ENCODE results near the gene NDUFA8. TPM values are rescaled to one million over a fixed set of nuclear protein-coding genes. Genes with fewer than 3 reads are reported as not detected.

The NDUFA8 gene
- total and polyA plus RNA-seq, 9 of the 15 experiments (the other 6 are each of a cell fraction or from before 2014, with no cell fraction given): 105 to 212 (median 133) TPM

- ChIA-PET CTCF (ENCODE audit: low intra/inter-chr PET ratio) (no interaction called here), POLR2A (interaction anchor here (0.8 kb wide), 1 partner anchor 13 kb away, joined by 3 read pairs; no protein-coding TSS in a partner anchor)
- FAIRE-seq (no peak), ATAC-seq (no peak; the same call in 2 of the 3 replicates), DNase-seq (ENCODE audit: extremely low read depth in 1 of 4, low spot score in 3 of 4) (no peak)
- Histone ChIP-seq H2AFZ (ENCODE audit: low read depth, low read length) (no peak overlapping the region), H3K9me1 (ENCODE audit: control insufficient read depth, insufficient read depth, low read length) (no peaks in the 10 kb centered on the region), H3K27ac (ENCODE audit: extremely low read depth, low read depth, low read length) (no peak overlapping the region), H3K27me3 (ENCODE audit: control insufficient read depth in 2 of 2, insufficient read depth in 2 of 2, low read length in 2 of 2) (peaks cover 2 to 3% of the 10 kb centered on the region in 2 experiments; a peak in 2 of 5 replicates), H3K36me3 (ENCODE audit: control insufficient read depth, insufficient read depth, low read length) (peaks cover 21% of the 10 kb centered on the region), H3K4me1 (replicated peaks in 1 of 2; ENCODE audit: control insufficient read depth in 2 of 2, insufficient read depth in 2 of 2, low read length in 2 of 2) (0 out of 5 replicates have a peak, but pooled peaks cover 0 to 2% of the 10 kb centered on the region in 2 experiments), H4K20me1 (replicated peaks; ENCODE audit: control insufficient read depth, insufficient read depth, low read length) (no peaks in the 10 kb centered on the region), H3K79me2 (ENCODE audit: control insufficient read depth, insufficient read depth, low read length) (no peaks in the 10 kb centered on the region), H3K4me3 (no peak overlapping the region), H3K9me3 (replicated peaks; ENCODE audit: control insufficient read depth, insufficient read depth, low read depth, low read length) (no peaks in the 10 kb centered on the region), H3K4me2 (ENCODE audit: insufficient read depth, low read length) (no peak overlapping the region), H3K9ac (ENCODE audit: insufficient read depth in 1 of 2, low read depth in 2 of 2, low read length in 2 of 2) (no peak overlapping the region)
- intact Hi-C loops (cut with micrococcal nuclease) (no loop called here), in situ Hi-C loops (cut with MboI) (no loop called here)
- WGBS (ENCODE audit: insufficient coverage, low coverage, missing lambda C conversion rate): 26% methylated on average over 9 of the region's 10 CpGs
- no TSS peak for BruUV-seq (replicated peaks)
- no peak for TF ChIP-seq HNRNPL (IDR thresholded peaks at IDR 0.05; ENCODE audit: low read depth, low read length)
- no peak for TF ChIP-seq GATAD2A (IDR thresholded peaks at IDR 0.05)
- no peak for TF ChIP-seq REST (IDR thresholded peaks at IDR 0.05; ENCODE audit: borderline replicate concordance)
- TF ChIP-seq REST (CRISPR knock-in tag; IDR thresholded peaks at IDR 0.05; ENCODE audit: low read depth): no peak
- no peak for TF ChIP-seq HNRNPK (IDR thresholded peaks at IDR 0.05; ENCODE audit: low read depth, low read length, poor library complexity, severe bottlenecking)
- TF ChIP-seq CCNT2 (IDR thresholded peaks at IDR 0.05; ENCODE audit: borderline replicate concordance, extremely low read depth, insufficient read length, low read depth, low read length): no peak
- no peak for TF ChIP-seq ZNF398 (CRISPR knock-in tag; IDR thresholded peaks at IDR 0.05)
- TF ChIP-seq SMAD3 (CRISPR knock-in tag; conservative IDR thresholded peaks at IDR 0.05): no peak
- TF ChIP-seq GTF2B (IDR thresholded peaks at IDR 0.05; ENCODE audit: extremely low read depth, insufficient read length): no peak
Observed at GRCh38 chr9:122138560-122139268, 20.9 kb downstream of the NDUFA8 start.

Data from K562 (cell line).